Globus pallidus (tissue), 1 donor: ENCODE data around the gene GPRIN3.
"Not testable (repeated sequence)": the region's sequence is repeated elsewhere in the genome, so short reads cannot be mapped to it uniquely, and the experiment has no call there.

Source experiments
- DNase-seq: peaks from one replicate; pipeline ENCODE4 v3.0.0-alpha.2; 2015; ENCODE audit warnings: low spot score

GPRIN3 gene

DNA sequence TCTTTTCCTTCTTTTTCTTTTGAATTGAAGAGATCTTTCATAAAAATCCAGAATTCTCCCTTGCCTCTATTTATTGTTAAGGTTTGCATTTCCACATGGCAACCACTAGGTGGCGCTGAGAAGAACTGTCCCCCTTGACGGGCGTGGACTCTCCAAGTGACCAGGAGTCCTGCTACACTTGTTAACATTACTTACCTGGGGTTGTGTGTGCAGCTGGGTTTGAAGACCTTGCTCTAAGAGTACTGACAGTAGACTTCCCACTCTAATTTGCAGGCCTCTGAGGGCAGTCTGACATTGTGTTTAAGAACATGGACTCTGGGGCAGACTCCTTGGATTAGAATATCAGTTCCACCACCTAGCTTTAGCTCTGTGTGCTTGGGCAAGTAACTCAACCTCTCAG, 52.8 kb downstream of the GPRIN3 start:
- DNase-seq = no peak

GRCh38 chr4:89254347-89254746, 53.3 kb downstream of the GPRIN3 start:
- DNase-seq = not testable (repeated sequence)

DNA sequence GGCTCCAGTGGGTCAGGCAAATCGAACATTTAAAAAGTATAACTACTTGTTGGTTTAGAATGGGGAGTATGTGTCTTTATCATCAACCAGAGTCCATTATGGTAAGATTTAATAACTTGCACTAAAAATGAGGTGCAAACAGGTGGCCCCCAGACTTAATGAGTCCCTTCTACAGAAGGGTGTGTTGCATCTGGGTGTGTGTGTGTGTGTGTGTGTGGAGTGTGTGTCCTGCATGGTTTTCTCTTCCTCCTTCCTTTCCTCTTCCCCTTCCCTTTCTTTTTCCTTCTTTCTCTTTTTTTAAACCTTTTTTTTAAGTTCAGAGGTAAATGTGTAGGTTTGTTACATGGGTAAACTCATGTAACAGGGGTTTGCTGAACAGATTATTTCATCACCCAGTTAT, 53.7 kb downstream of the GPRIN3 start:
- DNase-seq = no peak

GRCh38 chr4:89253311-89253710, 54.3 kb downstream of the GPRIN3 start:
- no peak for DNase-seq

- no peak for DNase-seq
Observed at GRCh38 chr4:89251396-89251795, 56.2 kb downstream of the GPRIN3 start.

GRCh38 chr4:89249716-89250361, 57.8 kb downstream of the GPRIN3 start:
- DNase-seq = no peak

- no peak for DNase-seq
Observed at GRCh38 chr4:89249313-89249712, 58.3 kb downstream of the GPRIN3 start.

DNA sequence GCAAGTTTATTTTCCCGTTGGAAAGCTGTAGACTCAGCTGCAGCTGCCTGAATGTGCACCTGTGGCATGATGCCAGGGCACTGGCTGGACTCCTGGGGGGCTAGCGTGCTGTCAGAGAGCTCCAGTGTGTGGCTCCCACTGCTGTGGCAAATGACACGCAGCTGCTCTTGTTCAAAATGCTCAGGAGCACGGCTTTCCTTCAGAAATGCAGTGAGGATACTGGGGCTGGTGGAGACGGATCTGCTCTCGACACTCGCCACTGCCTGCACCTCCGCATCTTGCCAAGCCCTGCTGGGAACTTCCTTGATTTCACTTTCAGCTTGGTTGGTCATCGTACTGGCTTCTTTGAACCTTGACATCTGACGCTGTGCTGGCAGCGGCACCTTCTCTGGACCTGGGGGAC, 58.7 kb downstream of the GPRIN3 start:
- DNase-seq = no peak

DNA sequence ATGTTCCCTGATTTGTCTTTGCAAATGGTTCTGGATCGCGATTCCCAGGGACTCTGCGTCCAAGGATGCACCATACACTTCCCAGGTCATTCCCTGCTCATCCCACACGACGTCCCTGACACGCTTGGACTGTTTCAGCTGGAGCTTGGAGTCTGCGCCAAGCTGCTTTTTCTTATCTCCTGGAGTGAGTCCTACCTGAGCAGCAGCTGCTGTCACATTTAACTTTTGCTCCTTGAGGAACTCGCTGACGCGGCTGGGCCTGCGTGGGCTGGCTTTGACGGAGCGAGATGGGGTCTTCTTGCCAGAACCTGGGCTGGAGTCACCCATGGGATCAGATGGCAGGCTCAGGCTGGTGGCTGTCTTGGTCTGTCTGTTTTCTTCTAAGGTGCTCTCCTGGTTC, 59.6 kb downstream of the GPRIN3 start:
- no peak for DNase-seq

- DNase-seq = no peak
Observed at GRCh38 chr4:89245459-89245858, 62.1 kb downstream of the GPRIN3 start.

GRCh38 chr4:89243733-89244252, 63.8 kb downstream of the GPRIN3 start:
- no peak for DNase-seq

GRCh38 chr4:89242864-89243732, 64.5 kb downstream of the GPRIN3 start:
- DNase-seq = no peak

DNA sequence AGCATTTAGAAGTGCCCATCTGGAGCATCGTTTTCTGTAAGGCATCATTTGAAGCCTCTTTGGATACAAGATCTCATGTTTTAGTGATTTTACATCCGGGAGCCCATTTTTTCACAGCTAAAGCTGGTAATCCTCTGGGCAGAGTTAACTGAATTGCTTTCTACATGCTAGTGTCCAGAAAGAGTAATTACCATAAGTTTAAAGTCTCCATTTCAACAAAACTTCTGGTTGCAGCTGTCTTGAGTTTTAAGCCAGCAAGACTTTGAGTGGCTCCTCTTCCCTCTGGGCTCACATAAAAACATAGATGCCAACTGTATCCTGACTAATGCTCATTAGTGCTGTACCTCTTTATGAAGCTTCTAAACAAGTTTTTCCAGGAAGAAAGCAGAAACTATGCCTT, 65.4 kb downstream of the GPRIN3 start:
- no peak for DNase-seq

- DNase-seq = no peak
Observed at GRCh38 chr4:89230271-89230670, 77.3 kb downstream of the GPRIN3 start.

- DNase-seq = peak; percentile 71
Observed at GRCh38 chr4:89226665-89227574, 80.7 kb downstream of the GPRIN3 start.

GRCh38 chr4:89222170-89222569, 85.4 kb downstream of the GPRIN3 start:
- no peak for DNase-seq

DNA sequence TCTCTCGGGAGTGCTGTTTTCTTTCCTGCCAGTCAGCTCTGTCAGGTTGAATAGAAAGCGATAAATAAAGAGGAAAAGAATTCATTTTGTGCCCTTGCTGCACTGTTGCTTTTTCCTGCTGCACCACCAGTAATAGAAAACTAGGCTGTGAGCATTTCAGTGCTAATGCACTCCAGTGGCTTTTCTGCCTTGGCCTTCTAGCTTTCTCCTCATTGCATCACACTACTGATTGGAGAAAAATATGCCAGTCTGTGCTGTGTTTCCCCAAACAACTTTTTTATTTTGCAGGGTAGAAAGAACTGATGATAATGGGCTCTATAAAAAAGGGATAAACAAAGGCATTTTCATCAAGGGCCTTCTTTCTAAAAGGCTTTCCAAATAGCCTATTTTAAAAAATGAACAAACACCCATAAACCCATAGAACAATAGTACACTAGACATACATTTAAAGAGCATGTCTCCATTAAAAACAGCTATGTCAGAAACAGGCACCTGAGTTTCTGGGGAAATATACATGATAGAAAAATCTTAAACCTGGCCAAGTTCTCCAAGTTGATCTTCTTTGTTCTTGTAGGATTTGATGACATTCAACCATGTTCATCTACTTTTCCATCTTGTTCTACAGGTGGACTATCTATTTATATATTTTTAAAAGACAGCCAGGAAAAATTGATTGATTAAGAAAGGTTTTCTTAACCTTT, 86.3 kb downstream of the GPRIN3 start:
- no peak for DNase-seq

- DNase-seq = no peak
Observed at GRCh38 chr4:89218587-89218986, 89.0 kb downstream of the GPRIN3 start.

DNA sequence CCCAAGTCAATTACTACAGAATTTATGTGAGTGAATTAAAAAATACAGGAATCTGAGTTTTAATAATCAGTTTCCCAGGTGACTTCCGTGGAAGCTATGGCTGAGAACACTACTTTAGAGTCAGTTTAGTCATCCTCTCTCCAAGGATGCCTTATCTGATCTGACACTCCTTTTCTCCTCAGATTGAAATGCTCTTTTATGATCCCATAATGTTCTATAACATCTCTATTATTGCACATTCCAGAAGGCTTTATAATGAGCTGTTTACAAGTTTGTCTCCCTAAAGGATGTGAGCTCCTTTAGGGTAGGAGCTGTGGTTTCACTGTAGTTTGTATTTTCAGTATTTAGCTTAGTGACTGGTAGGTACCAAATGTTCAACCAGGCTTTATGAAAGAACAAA, 90.0 kb downstream of the GPRIN3 start:
- no peak for DNase-seq

DNA sequence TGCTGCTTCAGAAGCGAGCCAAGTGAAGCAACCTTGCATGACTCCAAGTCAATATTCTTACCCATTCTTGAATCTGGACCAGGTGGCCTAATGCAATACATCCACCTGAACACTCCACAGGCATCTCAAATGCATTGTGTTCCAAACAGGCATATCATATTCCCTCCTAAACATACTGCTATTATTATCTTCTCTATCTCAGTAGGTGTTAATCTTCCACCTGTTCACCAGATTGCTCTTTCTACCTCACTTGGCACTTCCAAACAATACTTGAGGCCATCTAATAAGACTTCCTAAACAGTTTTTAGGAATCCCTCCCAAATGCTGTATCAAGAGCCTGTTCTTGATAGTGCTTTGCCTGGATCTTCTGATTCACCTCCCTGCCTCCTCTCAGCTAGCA, 90.7 kb downstream of the GPRIN3 start:
- no peak for DNase-seq

GRCh38 chr4:89216422-89216821, 91.2 kb downstream of the GPRIN3 start:
- no peak for DNase-seq

GRCh38 chr4:89215736-89216135, 91.9 kb downstream of the GPRIN3 start:
- no peak for DNase-seq
